Memory B cell (primary cell): Measurements from ENCODE around the gene POLR1A.

Experiments used
- ATAC-seq: fragments of 150-1000 bp; cut with Tn5 transposase; 2 replicates; pipeline ENCODE4 v1.10.0; 2021; ENCODE audit warnings: low read depth, mild to moderate bottlenecking, moderate library complexity
- DNase-seq, 2 donors: peaks; one replicate each; pipeline ENCODE4 v3.0.0; 2022; ENCODE audit warnings: low spot score in 2 of 2
- H3K27ac Mint-ChIP-seq: one replicate; pipeline ENCODE4 v1.8.0; 2022; ENCODE audit warnings: mild to moderate bottlenecking, moderate library complexity, mixed read lengths
- H3K27me3 Mint-ChIP-seq: one replicate; pipeline ENCODE4 v1.8.0; 2022; ENCODE audit warnings: mixed read lengths
- H3K36me3 Mint-ChIP-seq: one replicate; pipeline ENCODE4 v1.8.0; 2022; ENCODE audit warnings: mild to moderate bottlenecking, mixed read lengths
- H3K4me1 Mint-ChIP-seq: one replicate; pipeline ENCODE4 v1.8.0; 2022; ENCODE audit warnings: mixed read lengths
- H3K4me3 Mint-ChIP-seq: one replicate; pipeline ENCODE4 v1.8.0; 2022; ENCODE audit warnings: mild to moderate bottlenecking, moderate library complexity, mixed read lengths
- H3K9me3 Mint-ChIP-seq: one replicate; pipeline ENCODE4 v1.8.0; 2022; ENCODE audit warnings: mixed read lengths

The POLR1A gene

GRCh38 chr2:86044614-86045013 is 61.1 kb downstream of the POLR1A start:
- H3K4me1 Mint-ChIP-seq, result peaks cover 4% of the 10 kb centered on the region
- peaks cover 41% of the 10 kb centered on the region for H3K36me3 Mint-ChIP-seq
- H3K4me3 Mint-ChIP-seq, result no peak overlapping the region
- DNase-seq, result no peak
- H3K27ac Mint-ChIP-seq, result peak overlapping the region; percentile 21
- no peak for ATAC-seq
- H3K9me3 Mint-ChIP-seq, result no peaks in the 10 kb centered on the region
- no peaks in the 10 kb centered on the region for H3K27me3 Mint-ChIP-seq

DNA sequence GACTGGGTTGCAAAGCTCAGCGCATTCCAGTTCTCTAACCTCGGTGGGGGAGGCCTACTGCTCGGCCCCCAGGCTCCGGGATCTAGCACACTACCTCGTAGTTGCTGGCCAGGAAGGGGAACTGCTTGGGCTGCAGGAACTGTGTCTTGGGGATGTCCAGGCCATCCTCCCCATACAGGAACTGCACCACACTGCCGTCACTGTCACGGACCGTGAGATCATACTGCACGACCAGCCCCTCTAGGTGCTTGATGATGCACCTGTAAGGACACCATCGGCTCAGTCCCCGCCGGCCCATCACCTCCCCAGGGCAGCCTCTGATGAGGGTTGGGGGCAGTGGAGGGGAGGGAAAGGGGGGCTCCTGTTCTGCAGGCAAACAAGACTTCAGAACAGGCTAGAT is 61.6 kb downstream of the POLR1A start:
- peaks cover 38% of the 10 kb centered on the region for H3K36me3 Mint-ChIP-seq
- no peak overlapping the region for H3K4me3 Mint-ChIP-seq
- no peak overlapping the region for H3K27ac Mint-ChIP-seq
- no peak for DNase-seq
- H3K4me1 Mint-ChIP-seq, result peaks cover 10% of the 10 kb centered on the region
- no peak for ATAC-seq
- no peaks in the 10 kb centered on the region for H3K27me3 Mint-ChIP-seq
- H3K9me3 Mint-ChIP-seq, result no peaks in the 10 kb centered on the region

GRCh38 chr2:86042256-86043168 is 63.2 kb downstream of the POLR1A start:
- Mint-ChIP-seq H3K27ac (peak overlapping the region; percentile 71), H3K4me3 (no peak overlapping the region), H3K36me3 (peaks cover 34% of the 10 kb centered on the region), H3K9me3 (no peaks in the 10 kb centered on the region), H3K4me1 (peaks cover 25% of the 10 kb centered on the region), H3K27me3 (no peaks in the 10 kb centered on the region)
- no peak for ATAC-seq
- no peak for DNase-seq

- H3K36me3 Mint-ChIP-seq, result peaks cover 22% of the 10 kb centered on the region
- no peaks in the 10 kb centered on the region for H3K9me3 Mint-ChIP-seq
- DNase-seq (no peak), ATAC-seq (no peak)
- H3K27me3 Mint-ChIP-seq, result no peaks in the 10 kb centered on the region
- H3K4me3 Mint-ChIP-seq, result no peak overlapping the region
- peak overlapping the region; percentile 99 for H3K27ac Mint-ChIP-seq
- peaks cover 46% of the 10 kb centered on the region for H3K4me1 Mint-ChIP-seq
These were observed 65.6 kb downstream of the POLR1A start for GRCh38 chr2:86039963-86040655.

DNA sequence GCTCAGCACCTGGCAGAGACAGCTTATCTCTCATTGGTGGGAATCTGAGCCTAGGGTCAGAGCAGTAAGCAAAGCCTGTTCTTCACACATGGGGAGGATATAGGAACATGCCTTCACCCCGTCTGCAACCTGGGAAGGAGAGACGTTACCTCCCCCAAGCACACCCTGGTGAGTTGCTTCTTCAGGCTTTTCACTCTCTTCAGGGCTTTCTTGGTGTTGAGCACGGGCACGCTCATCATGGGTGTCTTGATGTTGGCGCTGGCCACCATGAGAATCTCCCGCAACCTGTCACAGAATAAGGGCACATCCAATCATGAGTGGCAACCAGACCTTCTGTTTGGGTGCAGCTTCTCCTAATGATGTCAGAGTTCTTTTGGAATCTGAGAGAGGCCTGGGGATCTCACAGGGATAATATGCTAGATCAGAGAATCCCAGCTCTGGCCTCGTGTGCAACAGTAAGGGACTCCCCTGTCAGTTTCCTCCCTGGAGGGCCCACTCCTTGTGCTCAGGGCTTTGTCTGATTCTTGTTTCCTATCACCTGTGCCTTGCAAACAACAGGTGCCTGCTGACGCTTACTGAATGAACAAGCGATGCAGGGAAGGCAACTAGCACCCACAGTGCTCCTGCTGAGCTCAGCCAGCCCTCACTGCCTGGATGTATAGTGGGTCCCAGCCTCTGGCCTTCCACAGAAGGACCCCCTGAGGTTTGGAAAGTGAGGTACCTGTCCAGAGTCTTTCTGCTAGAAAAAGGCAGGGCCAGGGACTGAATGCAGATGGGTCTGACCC is 66.3 kb downstream of the POLR1A start:
- ATAC-seq (no peak), DNase-seq (no peak)
- Mint-ChIP-seq H3K36me3 (peaks cover 16% of the 10 kb centered on the region), H3K27ac (peak overlapping the region; percentile 99), H3K27me3 (no peaks in the 10 kb centered on the region), H3K9me3 (no peaks in the 10 kb centered on the region), H3K4me1 (peaks cover 49% of the 10 kb centered on the region), H3K4me3 (no peak overlapping the region)

- no peaks in the 10 kb centered on the region for H3K27me3 Mint-ChIP-seq
- peaks cover 15% of the 10 kb centered on the region for H3K36me3 Mint-ChIP-seq
- H3K4me3 Mint-ChIP-seq, result peak overlapping the region; percentile 19
- peaks cover 52% of the 10 kb centered on the region for H3K4me1 Mint-ChIP-seq
- H3K9me3 Mint-ChIP-seq, result no peaks in the 10 kb centered on the region
- ATAC-seq, result peak; percentile 4
- H3K27ac Mint-ChIP-seq, result peak overlapping the region; percentile 99
- no peak for DNase-seq
These were observed 67.2 kb downstream of the POLR1A start for GRCh38 chr2:86038291-86039081.

DNA sequence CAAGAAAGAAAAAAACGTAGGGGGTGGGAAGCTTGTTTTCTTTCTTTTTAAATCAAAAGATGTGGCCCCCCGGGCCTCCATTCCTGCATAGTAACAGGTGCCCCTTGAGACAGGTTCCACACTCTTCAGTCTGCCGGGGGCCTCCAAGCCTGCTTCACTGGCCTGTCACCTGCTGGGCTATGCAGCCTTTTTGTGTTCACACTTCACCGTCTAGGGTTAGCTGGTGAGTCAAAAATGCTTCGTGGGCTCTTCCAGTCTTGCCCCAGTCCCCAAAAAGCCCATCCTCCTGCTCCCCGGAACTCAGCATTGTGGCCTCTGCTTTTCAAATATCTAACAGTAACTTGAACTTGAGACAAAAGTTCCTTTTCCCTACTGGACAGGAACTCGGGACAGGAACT is 67.9 kb downstream of the POLR1A start:
- Mint-ChIP-seq H3K36me3 (peaks cover 12% of the 10 kb centered on the region), H3K9me3 (no peaks in the 10 kb centered on the region), H3K4me3 (peak overlapping the region; percentile 39), H3K27me3 (no peaks in the 10 kb centered on the region), H3K27ac (peak overlapping the region; percentile 99), H3K4me1 (peaks cover 52% of the 10 kb centered on the region)
- no peak for ATAC-seq
- no peak for DNase-seq

- peaks cover 54% of the 10 kb centered on the region for H3K4me1 Mint-ChIP-seq
- no peaks in the 10 kb centered on the region for H3K27me3 Mint-ChIP-seq
- no peaks in the 10 kb centered on the region for H3K9me3 Mint-ChIP-seq
- DNase-seq (peak in 1 of 2 donors; percentile 32), ATAC-seq (no peak)
- peak overlapping the region; percentile 99 for H3K27ac Mint-ChIP-seq
- H3K36me3 Mint-ChIP-seq, result peaks cover 10% of the 10 kb centered on the region
- H3K4me3 Mint-ChIP-seq, result peak overlapping the region; percentile 43
These were observed 68.4 kb downstream of the POLR1A start for GRCh38 chr2:86037141-86037794.

GRCh38 chr2:86036669-86037138 is 69.0 kb downstream of the POLR1A start:
- peak overlapping the region; percentile 75 for H3K4me3 Mint-ChIP-seq
- no peaks in the 10 kb centered on the region for H3K9me3 Mint-ChIP-seq
- ATAC-seq (no peak), DNase-seq (no peak)
- H3K27ac Mint-ChIP-seq, result peak overlapping the region; percentile 99
- no peaks in the 10 kb centered on the region for H3K27me3 Mint-ChIP-seq
- H3K4me1 Mint-ChIP-seq, result peaks cover 56% of the 10 kb centered on the region
- H3K36me3 Mint-ChIP-seq, result peaks cover 13% of the 10 kb centered on the region

- Mint-ChIP-seq H3K9me3 (no peaks in the 10 kb centered on the region), H3K4me3 (peak overlapping the region; percentile 75), H3K27ac (peak overlapping the region; percentile 99), H3K36me3 (peaks cover 17% of the 10 kb centered on the region), H3K4me1 (peaks cover 55% of the 10 kb centered on the region), H3K27me3 (no peaks in the 10 kb centered on the region)
- DNase-seq, result peak; percentile 59 to 76
- ATAC-seq, result peak; percentile 83
These were observed 69.6 kb downstream of the POLR1A start for GRCh38 chr2:86035883-86036668.

GRCh38 chr2:86035376-86035882 is 70.3 kb downstream of the POLR1A start:
- H3K4me3 Mint-ChIP-seq, result peak overlapping the region; percentile 75
- peaks cover 52% of the 10 kb centered on the region for H3K4me1 Mint-ChIP-seq
- peak overlapping the region; percentile 99 for H3K27ac Mint-ChIP-seq
- ATAC-seq (no peak), DNase-seq (peak in 1 of 2 donors; percentile 29)
- H3K36me3 Mint-ChIP-seq, result peaks cover 20% of the 10 kb centered on the region
- H3K27me3 Mint-ChIP-seq, result no peaks in the 10 kb centered on the region
- H3K9me3 Mint-ChIP-seq, result no peaks in the 10 kb centered on the region
